Left lobe of liver (tissue), 2 donors: Measurements from ENCODE around the gene TMEM164. TPM values are rescaled to one million over a fixed set of nuclear protein-coding genes. Genes with fewer than 3 reads are reported as not detected.

ENCODE experiments used
- ATAC-seq: fragments of 200-7000 bp; cut with Tn5 transposase; one replicate; pipeline ENCODE4 v1.9.1; 2020; ENCODE audit warnings: mild to moderate bottlenecking, moderate library complexity
- DNase-seq: peaks from one replicate; pipeline ENCODE4 v3.0.0-alpha.2; 2020; ENCODE audit warnings: low spot score
- total RNA-seq: library from RNA; stranded (reverse); gene quantifications from one replicate; pipeline ENCODE4 v1.2.1, GENCODE V29; 2021
- donor health status: DM: no; HTN: no; CAD: no; lungs with moderate emphysema.
- donor health status: DM: no; HTN: yes; CAD: no.

TMEM164 gene
- total RNA-seq, 1 donor from 2014 or later = 1.8 TPM

GRCh38 chrX:110159865-110160264, 157.0 kb downstream of the TMEM164 start:
- DNase-seq (no peak), ATAC-seq (no peak)

- ATAC-seq = no peak
- no peak for DNase-seq
Measured at GRCh38 chrX:110161361-110161686, 158.4 kb downstream of the TMEM164 start.

GRCh38 chrX:110162131-110162530, 159.2 kb downstream of the TMEM164 start:
- ATAC-seq (no peak), DNase-seq (no peak)

- DNase-seq (no peak), ATAC-seq (no peak)
Measured at GRCh38 chrX:110162867-110163266, 160.0 kb downstream of the TMEM164 start.

- no peak for DNase-seq
- ATAC-seq = no peak
Measured at GRCh38 chrX:110163488-110163887, 160.6 kb downstream of the TMEM164 start.

GRCh38 chrX:110167952-110168451, 165.1 kb downstream of the TMEM164 start:
- ATAC-seq (peak; percentile 51), DNase-seq (no peak)

- DNase-seq (no peak), ATAC-seq (no peak)
Measured at GRCh38 chrX:110168585-110168984, 165.7 kb downstream of the TMEM164 start.

- DNase-seq (no peak), ATAC-seq (no peak)
Measured at GRCh38 chrX:110170029-110170428, 167.1 kb downstream of the TMEM164 start.

- DNase-seq = no peak
Measured at GRCh38 chrX:110171442-110171841, 168.5 kb downstream of the TMEM164 start.

GRCh38 chrX:110172215-110172614, 169.3 kb downstream of the TMEM164 start:
- no peak for ATAC-seq

More at GRCh38 chrX:110171442-110171841, 168.5 kb downstream of the TMEM164 start:
- no peak for ATAC-seq

GRCh38 chrX:110173192-110174175, 170.6 kb downstream of the TMEM164 start:
- DNase-seq = no peak
- no peak for ATAC-seq

More at GRCh38 chrX:110172215-110172614, 169.3 kb downstream of the TMEM164 start:
- no peak for DNase-seq

GRCh38 chrX:110175146-110175545, 172.2 kb downstream of the TMEM164 start:
- DNase-seq (no peak), ATAC-seq (no peak)

GRCh38 chrX:110175696-110176095, 172.8 kb downstream of the TMEM164 start:
- DNase-seq (no peak), ATAC-seq (no peak)

GRCh38 chrX:110178179-110178865, 175.4 kb downstream of the TMEM164 start:
- no peak for DNase-seq
- ATAC-seq = no peak

GRCh38 chrX:110180176-110180927, 177.4 kb downstream of the TMEM164 start:
- no peak for ATAC-seq
- no peak for DNase-seq

GRCh38 chrX:110180928-110181310, 178.0 kb downstream of the TMEM164 start:
- ATAC-seq (no peak), DNase-seq (no peak)

GRCh38 chrX:110181459-110182137, 178.7 kb downstream of the TMEM164 start:
- DNase-seq (no peak), ATAC-seq (no peak)

GRCh38 chrX:110182362-110182761, 179.4 kb downstream of the TMEM164 start:
- ATAC-seq (no peak), DNase-seq (no peak)

- no peak for DNase-seq
- no peak for ATAC-seq
Measured at GRCh38 chrX:110182865-110183264, 180.0 kb downstream of the TMEM164 start.

- ATAC-seq = no peak
- no peak for DNase-seq
Measured at GRCh38 chrX:110183314-110183713, 180.4 kb downstream of the TMEM164 start.
